ENCODE measurements around the gene CHM. TPM values are rescaled to one million over a fixed set of nuclear protein-coding genes. Genes with fewer than 3 reads are reported as not detected.
"Not testable (repeated sequence)": the region's sequence is repeated elsewhere in the genome, so short reads cannot be mapped to it uniquely, and the experiment has no call there.

CHM gene
- total RNA-seq, 1 donor from 2014 or later: 13.1 TPM

- H3K36me3 ChIP-seq: peaks cover 43% of the 10 kb centered on the region
- H3K4me1 ChIP-seq: no peaks in the 10 kb centered on the region
- intact Hi-C loops (cut with micrococcal nuclease): no loop called here
- H3K27me3 ChIP-seq (ENCODE audit: low read depth): no peaks in the 10 kb centered on the region
- no peak overlapping the region for H3K27ac ChIP-seq (replicated peaks)
- no peak overlapping the region for H3K4me3 ChIP-seq
- H3K9me3 ChIP-seq (replicated peaks): peaks cover 8% of the 10 kb centered on the region
- TF ChIP-seq CTCF (IDR thresholded peaks at IDR 0.05; ENCODE audit: borderline replicate concordance): no peak
- no peak for DNase-seq
Measured at GRCh38 chrX:85955510-85955909, 91.8 kb downstream of the CHM start.

- H3K27ac ChIP-seq (replicated peaks); intact Hi-C loops (cut with micrococcal nuclease); H3K4me3 ChIP-seq; H3K4me1 ChIP-seq; DNase-seq; H3K27me3 ChIP-seq (ENCODE audit: low read depth): not testable (repeated sequence)
- H3K9me3 ChIP-seq (replicated peaks): peaks cover 13% of the 10 kb centered on the region
- peaks cover 28% of the 10 kb centered on the region for H3K36me3 ChIP-seq
Measured at GRCh38 chrX:85944751-85945150, 102.6 kb downstream of the CHM start.

DNA sequence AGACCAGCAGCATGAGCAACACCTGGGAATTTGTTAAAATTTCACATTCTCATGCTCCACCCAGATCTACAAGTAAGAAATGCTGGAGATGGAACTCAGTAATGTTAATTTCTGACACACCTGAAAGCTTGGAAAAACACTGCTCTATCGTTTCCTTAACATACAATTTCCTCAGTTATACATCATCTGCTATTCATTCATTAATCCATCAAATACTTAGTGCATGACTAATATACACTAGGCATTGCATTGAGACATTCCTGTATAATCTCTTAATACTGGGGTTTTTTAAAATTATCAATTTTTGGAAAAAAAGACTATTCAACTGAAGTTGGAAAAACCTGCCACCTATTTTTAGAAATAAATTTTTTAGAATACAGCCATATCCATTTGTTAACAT is 106.1 kb downstream of the CHM start:
- DNase-seq: no peak
- intact Hi-C loops (cut with micrococcal nuclease): no loop called here
- Histone ChIP-seq H3K27ac (replicated peaks) (no peak overlapping the region), H3K36me3 (peaks cover 16% of the 10 kb centered on the region), H3K4me1 (no peaks in the 10 kb centered on the region), H3K4me3 (no peak overlapping the region), H3K9me3 (replicated peaks) (peaks cover 8% of the 10 kb centered on the region), H3K27me3 (ENCODE audit: low read depth) (no peaks in the 10 kb centered on the region)
- no peak for TF ChIP-seq CTCF (IDR thresholded peaks at IDR 0.05; ENCODE audit: borderline replicate concordance)

GRCh38 chrX:85939942-85940341 is 107.4 kb downstream of the CHM start:
- H3K4me1 ChIP-seq; H3K4me3 ChIP-seq; DNase-seq; H3K36me3 ChIP-seq; H3K9me3 ChIP-seq (replicated peaks); H3K27ac ChIP-seq (replicated peaks); H3K27me3 ChIP-seq (ENCODE audit: low read depth); intact Hi-C loops (cut with micrococcal nuclease): not testable (repeated sequence)

DNA sequence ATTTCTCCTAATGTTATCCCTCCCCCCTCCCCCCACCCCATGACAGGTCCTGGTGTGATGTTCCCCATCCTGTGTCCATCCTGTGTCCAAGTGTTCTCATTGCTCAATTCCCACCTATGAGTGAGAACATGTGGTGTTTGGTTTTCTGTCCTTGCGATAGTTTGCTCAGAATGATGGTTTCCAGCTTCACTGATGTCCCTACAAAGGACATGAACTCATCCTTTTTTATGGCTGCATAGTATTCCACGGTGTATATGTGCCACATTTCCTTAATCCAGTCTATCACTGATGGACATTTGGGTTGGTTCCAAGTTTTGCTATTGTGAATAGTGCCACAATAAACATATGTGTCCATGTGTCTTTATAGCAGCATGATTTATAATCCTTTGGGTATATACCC is 113.0 kb downstream of the CHM start:
- H3K4me1 ChIP-seq; H3K36me3 ChIP-seq; H3K27ac ChIP-seq (replicated peaks); H3K27me3 ChIP-seq (ENCODE audit: low read depth); H3K9me3 ChIP-seq (replicated peaks); DNase-seq; intact Hi-C loops (cut with micrococcal nuclease); H3K4me3 ChIP-seq: not testable (repeated sequence)

DNA sequence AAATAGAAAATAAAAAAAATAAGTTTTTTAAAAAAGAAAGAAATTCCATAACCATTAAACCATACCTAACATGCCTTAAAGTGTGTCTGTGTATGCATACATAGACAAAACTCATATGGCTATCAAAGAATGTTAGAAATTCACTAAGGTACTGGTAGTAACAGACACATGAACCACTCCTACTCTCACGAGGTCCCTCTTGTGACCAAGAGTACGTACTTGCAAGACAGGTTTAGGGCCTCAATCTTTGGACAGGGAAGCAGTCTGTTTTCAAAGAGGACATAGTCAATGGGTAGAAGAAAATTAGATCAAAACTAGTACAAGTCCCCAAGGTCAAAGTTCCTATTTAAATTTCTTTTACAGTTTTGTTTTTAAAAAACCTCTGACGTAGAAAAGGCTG is 117.3 kb downstream of the CHM start:
- H3K4me1 ChIP-seq: peaks cover 16% of the 10 kb centered on the region
- no peak overlapping the region for H3K27ac ChIP-seq (replicated peaks)
- no peak for DNase-seq
- no peak overlapping the region for H3K4me3 ChIP-seq
- no peaks in the 10 kb centered on the region for H3K27me3 ChIP-seq (ENCODE audit: low read depth)
- no peaks in the 10 kb centered on the region for H3K9me3 ChIP-seq (replicated peaks)
- no peak for TF ChIP-seq CTCF (IDR thresholded peaks at IDR 0.05; ENCODE audit: borderline replicate concordance)
- intact Hi-C loops (cut with micrococcal nuclease): no loop called here
- no peaks in the 10 kb centered on the region for H3K36me3 ChIP-seq

DNA sequence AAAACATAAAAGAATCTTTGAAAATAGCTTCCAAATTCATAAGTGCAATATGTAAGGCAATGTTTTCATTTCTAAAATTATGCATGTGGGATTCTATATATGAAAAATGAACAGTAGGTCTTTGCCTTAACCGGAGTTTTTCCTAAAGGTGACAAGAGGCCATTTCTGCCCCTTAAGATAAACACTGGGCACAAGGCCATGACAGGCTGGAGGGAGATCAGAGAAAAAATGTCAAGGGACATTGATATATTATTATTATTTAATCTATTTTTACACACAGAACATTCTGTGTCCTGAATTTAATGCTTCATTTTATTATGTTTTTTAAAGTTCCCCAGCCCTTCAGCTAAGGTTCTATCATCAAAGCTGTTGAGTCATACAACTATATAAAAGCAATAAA is 118.8 kb downstream of the CHM start:
- intact Hi-C loops (cut with micrococcal nuclease): no loop called here
- H3K27me3 ChIP-seq (ENCODE audit: low read depth): no peaks in the 10 kb centered on the region
- TF ChIP-seq CTCF (IDR thresholded peaks at IDR 0.05; ENCODE audit: borderline replicate concordance): no peak
- H3K4me3 ChIP-seq: no peak overlapping the region
- peaks cover 16% of the 10 kb centered on the region for H3K4me1 ChIP-seq
- no peak for DNase-seq
- no peak overlapping the region for H3K27ac ChIP-seq (replicated peaks)
- no peaks in the 10 kb centered on the region for H3K9me3 ChIP-seq (replicated peaks)
- H3K36me3 ChIP-seq: no peaks in the 10 kb centered on the region
